HG03108 (cell line): Measurements from ENCODE around the gene FAM163B.

ENCODE experiments used
- ATAC-seq: cut with Tn5 transposase; IDR thresholded peaks from one replicate; pipeline ENCODE4 v1.9.1; 2021; ENCODE audit warnings: moderate library complexity; ENCODE audit not compliant: unreplicated experiment

The FAM163B gene

GRCh38 chr9:133609311-133610098, at the start of gene FAM163B:
Gene FAM163B, minus strand, starts transcription at chr9:133609389. Its CDS starts 29,166 bp downstream, at chr9:133580223.
- no peak for ATAC-seq

- no peak for ATAC-seq
These were observed 48.0 kb upstream of the FAM163B start for GRCh38 chr9:133657120-133657661.

- ATAC-seq: no peak
These were observed 47.3 kb upstream of the FAM163B start for GRCh38 chr9:133656211-133657119.

GRCh38 chr9:133655701-133656100, 46.5 kb upstream of the FAM163B start:
- no peak for ATAC-seq

- no peak for ATAC-seq
These were observed 45.8 kb upstream of the FAM163B start for GRCh38 chr9:133654736-133655657.

- no peak for ATAC-seq
These were observed 44.4 kb upstream of the FAM163B start for GRCh38 chr9:133653638-133654037.

GRCh38 chr9:133650026-133650425, 40.8 kb upstream of the FAM163B start:
- ATAC-seq: no peak

GRCh38 chr9:133649194-133649593, 40.0 kb upstream of the FAM163B start:
- ATAC-seq: no peak

GRCh38 chr9:133647765-133648469, 38.7 kb upstream of the FAM163B start:
- ATAC-seq: no peak

GRCh38 chr9:133647148-133647547, 38.0 kb upstream of the FAM163B start:
- ATAC-seq: no peak

- no peak for ATAC-seq
These were observed 36.0 kb upstream of the FAM163B start for GRCh38 chr9:133645021-133645765.

- no peak for ATAC-seq
These were observed 35.0 kb upstream of the FAM163B start for GRCh38 chr9:133643978-133644760.

GRCh38 chr9:133643362-133643755, 34.2 kb upstream of the FAM163B start:
- ATAC-seq: no peak

GRCh38 chr9:133642708-133643361, 33.6 kb upstream of the FAM163B start:
- no peak for ATAC-seq

- no peak for ATAC-seq
These were observed 32.8 kb upstream of the FAM163B start for GRCh38 chr9:133641861-133642595.

GRCh38 chr9:133641396-133641655, 32.1 kb upstream of the FAM163B start:
- no peak for ATAC-seq

- ATAC-seq: no peak
These were observed 31.6 kb upstream of the FAM163B start for GRCh38 chr9:133640580-133641395.
